Keratinocyte (primary cell): ENCODE measurements around the gene RAB43. TPM values are rescaled to one million over a fixed set of nuclear protein-coding genes. Genes with fewer than 3 reads are reported as not detected.

Experiments
- DNase-seq: peaks from one replicate; pipeline ENCODE4 v3.0.0-alpha.2; 2011; ENCODE audit warnings: low read depth, missing footprints, low spot score
- FAIRE-seq: peaks from 2 replicates; lab custom pipeline; 2011; peaks lifted over from hg19 to GRCh38; lab: Jason Lieb, UNC
- H2AFZ ChIP-seq: 2 replicates; pipeline ENCODE4 v1.6.0; 2012; ENCODE audit warnings: low read length, control low read depth, inconsistent platforms; ENCODE audit not compliant: control insufficient read depth
- H3K27ac ChIP-seq: 2 replicates; pipeline ENCODE4 v1.5.1; 2011; ENCODE audit warnings: low read length; ENCODE audit not compliant: control insufficient read depth, insufficient read depth
- H3K27me3 ChIP-seq: 3 replicates; pipeline ENCODE4 v1.6.0; 2011; ENCODE audit warnings: low read length; ENCODE audit not compliant: control insufficient read depth, insufficient read depth; ENCODE audit errors: extremely low read depth
- H3K36me3 ChIP-seq, 2 experiments: 2 replicates in 1 of 2; 3 replicates in 1 of 2; pipeline ENCODE4 v1.5.1; 2011; ENCODE audit warnings: low read length in 2 of 2, mild to moderate bottlenecking in 1 of 2; ENCODE audit not compliant: control insufficient read depth in 2 of 2, insufficient read depth in 2 of 2; ENCODE audit errors: extremely low read depth in 1 of 2
- H3K4me1 ChIP-seq: 3 replicates; pipeline ENCODE4 v1.5.1; 2011; ENCODE audit warnings: low read length; ENCODE audit not compliant: control insufficient read depth, insufficient read depth; ENCODE audit errors: extremely low read depth
- H3K4me2 ChIP-seq: 3 replicates; pipeline ENCODE4 v1.6.0; 2011; ENCODE audit warnings: low read depth, low read length; ENCODE audit not compliant: control insufficient read depth, insufficient read depth; ENCODE audit errors: extremely low read depth
- H3K4me3 ChIP-seq, 3 experiments: fragments of 200-600 bp in 1 of 3; sonication (generic) in 1 of 3; 2 replicates in 2 of 3; 3 replicates in 1 of 3; pipeline ENCODE4 v1.5.1; 2011 to 2016; ENCODE audit warnings: low read length in 3 of 3, mild to moderate bottlenecking in 3 of 3, control low read depth in 2 of 3, inconsistent platforms in 1 of 3, low read depth in 1 of 3, mixed read lengths in 1 of 3, mixed run types in 1 of 3, moderate library complexity in 1 of 3; ENCODE audit not compliant: control insufficient read depth in 2 of 3, insufficient read depth in 2 of 3; ENCODE audit errors: extremely low read depth in 1 of 3
- H3K79me2 ChIP-seq: 2 replicates; pipeline ENCODE4 v1.6.0; 2012; ENCODE audit warnings: low read length; ENCODE audit not compliant: control insufficient read depth, insufficient read depth
- H3K9ac ChIP-seq: 3 replicates; pipeline ENCODE4 v1.6.0; 2011; ENCODE audit warnings: low read length; ENCODE audit not compliant: control insufficient read depth, insufficient read depth; ENCODE audit errors: extremely low read depth
- H3K9me1 ChIP-seq: 3 replicates; pipeline ENCODE4 v1.6.0; 2011; ENCODE audit warnings: low read length; ENCODE audit not compliant: control insufficient read depth, insufficient read depth; ENCODE audit errors: extremely low read depth
- H3K9me3 ChIP-seq: 2 replicates; pipeline ENCODE4 v1.5.1; 2012; ENCODE audit warnings: low read depth, low read length; ENCODE audit not compliant: control insufficient read depth
- H4K20me1 ChIP-seq: 3 replicates; pipeline ENCODE4 v1.6.0; 2011; ENCODE audit warnings: low read length; ENCODE audit not compliant: control insufficient read depth, insufficient read depth; ENCODE audit errors: extremely low read depth
- CTCF ChIP-seq, 3 experiments: IDR thresholded peaks in 1 of 3; conservative IDR thresholded peaks in 1 of 3; optimal IDR thresholded peaks in 1 of 3; 2 replicates in 2 of 3; 3 replicates in 1 of 3; pipeline versions ENCODE3 to v1.5.1; 2011; ENCODE audit warnings: low read length in 3 of 3, mild to moderate bottlenecking in 3 of 3, moderate library complexity in 2 of 3, control low read depth in 1 of 3, inconsistent platforms in 1 of 3; ENCODE audit not compliant: insufficient read depth in 2 of 3; ENCODE audit errors: extremely low read depth in 1 of 3
- EZH2 ChIP-seq: IDR thresholded peaks from one replicate; pipeline ENCODE4 v1.6.1; 2012; ENCODE audit warnings: inconsistent platforms, mild to moderate bottlenecking, low read length, moderate library complexity
- dilution Hi-C: fragments of 300-500 bp; cut with MboI; formaldehyde crosslinking; loops from one replicate; pipeline ENCODE4 v1.7.0; 2020; ENCODE audit warnings: low sequenced_read_pairs; ENCODE audit not compliant: extremely low pct_ligation_motif_present
- polyA plus RNA-seq, 5 experiments: library from polyadenylated mRNA; depleted of rRNA in 3 of 5; stranded (reverse) in 3 of 5; stranded (forward) in 1 of 5; unstranded in 1 of 5; fragments of >200 nt; gene quantifications; 1 replicate in 1 of 5; 2 replicates in 3 of 5; 3 replicates in 1 of 5; pipeline versions ENCODE4 v1.2.1 to v1.2.3, GENCODE V29; 2011 to 2012; ENCODE audit warnings: missing spikeins in 2 of 5, low read depth in 1 of 5, low replicate concordance in 1 of 5

The RAB43 gene
- polyA plus RNA-seq, 1 donor (not counting 4 experiments of a cell fraction or from before 2014, with no cell fraction given), result 8.1 TPM

- no peaks in the 10 kb centered on the region for H3K9me3 ChIP-seq
- DNase-seq, result no peak
- H3K4me1 ChIP-seq, result no peaks in the 10 kb centered on the region
- no peak for TF ChIP-seq EZH2
- TF ChIP-seq CTCF (optimal IDR thresholded peaks at IDR 0.05 in 1 of 3, IDR thresholded peaks at IDR 0.05 in 1 of 3, conservative IDR thresholded peaks at IDR 0.05 in 1 of 3; ENCODE audit: extremely low read depth in 1 of 3, insufficient read depth in 2 of 3, low read length in 3 of 3), result no peak
- H4K20me1 ChIP-seq, result no peaks in the 10 kb centered on the region
- no peaks in the 10 kb centered on the region for H3K79me2 ChIP-seq
- H3K9me1 ChIP-seq, result no peaks in the 10 kb centered on the region
- no peak for FAIRE-seq
- H3K9ac ChIP-seq, result no peak overlapping the region
- H3K4me2 ChIP-seq, result no peak overlapping the region
- H3K4me3 ChIP-seq, result no peak overlapping the region
- peaks cover 22 to 33% of the 10 kb centered on the region in 2 experiments for H3K36me3 ChIP-seq
- dilution Hi-C loops, result no loop called here
- no peak overlapping the region for H2AFZ ChIP-seq
- no peaks in the 10 kb centered on the region for H3K27me3 ChIP-seq
- no peak overlapping the region for H3K27ac ChIP-seq
Observed at GRCh38 chr3:129130291-129130813, 8.7 kb upstream of the RAB43 start.

- Histone ChIP-seq H3K36me3 (peaks cover 16 to 20% of the 10 kb centered on the region in 2 experiments), H3K27me3 (no peaks in the 10 kb centered on the region), H3K4me2 (no peak overlapping the region), H3K4me1 (peaks cover 3% of the 10 kb centered on the region), H3K9me1 (no peaks in the 10 kb centered on the region), H4K20me1 (no peaks in the 10 kb centered on the region), H3K4me3 (no peak overlapping the region), H2AFZ (no peak overlapping the region), H3K79me2 (no peaks in the 10 kb centered on the region), H3K27ac (no peak overlapping the region), H3K9me3 (no peaks in the 10 kb centered on the region), H3K9ac (no peak overlapping the region)
- DNase-seq (no peak), FAIRE-seq (no peak)
- TF ChIP-seq CTCF (optimal IDR thresholded peaks at IDR 0.05 in 1 of 3, IDR thresholded peaks at IDR 0.05 in 1 of 3, conservative IDR thresholded peaks at IDR 0.05 in 1 of 3; ENCODE audit: extremely low read depth in 1 of 3, insufficient read depth in 2 of 3, low read length in 3 of 3), result no peak
- no peak for TF ChIP-seq EZH2
- dilution Hi-C loops, result no loop called here
Observed at GRCh38 chr3:129128357-129129155, 7.0 kb upstream of the RAB43 start.
